NK-92 treated with Interleukin-12 subunit alpha and Interleukin-12 subunit beta, amount 100 ng/mL, for 24 hours (cell line): ENCODE measurements around the gene MYOZ1.

Source experiments
- DNase-seq: peaks from one replicate; lab custom pipeline; 2025; lab: John Stamatoyannopoulos, UW

Gene MYOZ1

DNA sequence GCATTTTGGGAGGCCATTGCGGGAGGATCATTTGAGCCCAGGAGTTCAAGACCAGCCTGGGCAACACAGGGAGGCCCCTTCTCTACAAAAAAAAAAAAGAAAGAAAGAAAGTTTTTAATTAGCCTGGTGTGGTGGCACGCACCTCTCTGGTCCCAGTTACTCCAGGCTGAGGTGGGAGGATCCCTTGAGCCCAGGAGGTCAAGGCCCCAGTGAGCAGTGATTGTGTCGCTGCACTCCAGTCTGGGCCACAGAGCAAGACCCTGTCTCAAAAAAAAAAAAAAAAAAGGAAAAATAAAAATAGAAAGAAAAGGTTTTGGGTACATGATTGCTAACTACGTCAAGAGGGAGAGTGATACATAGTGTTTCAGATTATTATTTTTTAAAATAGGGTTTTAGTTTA, 48.2 kb downstream of the MYOZ1 start:
- no peak for DNase-seq

DNA sequence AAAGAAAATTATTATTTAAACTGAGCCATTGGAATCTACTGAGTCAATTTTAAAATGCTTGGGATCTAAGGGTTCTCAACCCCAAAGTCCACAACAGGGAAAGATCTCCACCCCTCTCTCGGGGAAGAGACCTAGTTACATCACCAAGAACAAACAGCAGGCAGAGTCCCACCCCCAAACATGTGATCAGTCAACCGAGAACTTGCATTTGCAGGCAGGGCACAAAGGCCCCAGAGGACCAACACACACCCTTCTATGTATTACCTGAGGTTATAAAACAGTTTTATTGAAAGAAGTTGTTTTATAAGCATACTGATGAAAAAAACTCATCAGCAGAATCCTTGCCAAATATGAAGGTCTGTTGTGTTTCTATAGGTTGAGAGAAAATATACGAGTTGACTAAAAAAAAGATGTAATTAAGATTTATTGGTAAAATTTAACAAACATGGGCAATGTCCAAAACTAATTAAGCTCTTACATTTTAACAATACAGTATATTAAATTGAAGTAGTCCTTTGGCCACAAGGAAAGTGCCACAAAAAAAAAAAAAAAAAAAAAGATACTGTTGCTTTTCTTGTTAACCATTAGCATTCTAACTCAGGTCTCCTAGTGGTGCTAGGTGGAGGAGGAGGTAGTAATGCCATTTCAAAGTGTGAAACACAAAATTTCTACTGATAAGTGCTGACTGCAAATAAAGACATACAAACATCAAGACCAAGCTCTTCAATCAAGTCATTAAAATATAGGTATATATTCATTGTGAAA, 49.2 kb downstream of the MYOZ1 start:
- no peak for DNase-seq

DNA sequence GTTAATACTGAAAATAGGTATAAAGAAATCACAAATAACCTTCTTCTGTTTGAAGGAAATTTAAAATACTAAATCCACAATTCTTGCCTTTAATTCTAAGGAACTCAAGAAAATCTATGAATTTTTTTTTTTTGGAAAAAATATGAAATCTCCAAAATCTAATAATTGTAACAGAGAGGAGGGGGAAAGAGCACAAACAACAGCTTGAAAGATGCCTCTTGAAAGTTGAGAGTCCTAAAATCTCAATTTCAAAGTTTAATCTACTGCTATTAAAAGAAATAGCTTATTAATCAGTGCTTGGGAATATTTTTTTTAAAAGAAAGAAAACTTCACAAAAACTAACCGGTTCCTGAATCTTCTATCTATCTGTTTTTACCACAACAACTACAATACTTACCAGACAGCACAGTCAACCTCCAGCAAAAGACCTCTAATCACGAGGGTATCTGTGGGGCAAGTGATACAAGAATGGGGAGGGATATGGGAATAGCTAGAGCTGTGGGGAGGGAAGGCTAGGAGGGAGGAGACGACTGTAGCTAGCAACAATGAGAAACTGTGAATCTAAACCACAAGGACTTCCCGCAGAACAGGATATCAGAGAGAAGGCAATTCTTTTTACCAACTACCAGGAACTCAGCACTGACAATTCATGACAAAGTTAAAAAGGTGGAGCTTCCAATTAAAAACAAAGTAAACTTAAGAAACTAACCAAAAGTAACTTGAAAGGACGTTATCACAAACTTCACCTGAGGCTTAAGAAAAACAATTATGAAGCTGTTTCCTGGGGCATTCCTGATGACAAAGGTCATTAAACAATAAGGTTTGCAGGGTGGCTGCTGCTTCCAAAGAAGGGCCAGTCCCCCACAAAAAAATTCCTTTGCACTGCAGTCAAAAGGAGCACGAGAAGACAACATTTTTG, 50.1 kb downstream of the MYOZ1 start, which contains the start of gene USP54:
TSS of gene USP54 (minus strand) at position 462 of the 919 bp plus-strand sequence. CDS start 15,684 bp downstream, outside the sequence.
- no peak for DNase-seq

DNA sequence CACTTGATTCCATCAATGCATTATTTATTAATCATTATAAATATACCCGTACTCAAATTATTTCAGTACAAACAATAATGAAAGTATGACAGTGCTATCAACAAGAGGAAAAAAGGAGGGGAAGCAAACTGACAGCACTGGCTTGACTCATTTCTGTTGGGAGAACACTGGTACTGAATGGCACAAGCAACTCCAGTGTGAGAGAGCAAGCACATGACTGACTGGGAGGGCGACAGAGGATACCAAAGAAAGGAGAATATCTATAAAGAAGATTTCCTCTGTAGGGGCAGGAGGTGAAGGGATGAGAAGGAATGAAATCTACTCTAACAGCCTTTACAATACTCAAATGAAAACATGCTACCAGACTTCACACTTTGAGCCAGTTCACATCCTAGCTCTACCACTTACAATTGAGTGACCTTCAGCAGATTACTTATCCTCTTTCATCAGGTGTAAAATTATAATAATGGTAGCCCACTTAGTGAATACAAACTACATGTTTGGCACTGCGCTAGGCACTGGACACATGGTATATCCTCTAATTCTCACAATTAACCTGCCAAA, 51.6 kb downstream of the MYOZ1 start:
- DNase-seq, result no peak

DNA sequence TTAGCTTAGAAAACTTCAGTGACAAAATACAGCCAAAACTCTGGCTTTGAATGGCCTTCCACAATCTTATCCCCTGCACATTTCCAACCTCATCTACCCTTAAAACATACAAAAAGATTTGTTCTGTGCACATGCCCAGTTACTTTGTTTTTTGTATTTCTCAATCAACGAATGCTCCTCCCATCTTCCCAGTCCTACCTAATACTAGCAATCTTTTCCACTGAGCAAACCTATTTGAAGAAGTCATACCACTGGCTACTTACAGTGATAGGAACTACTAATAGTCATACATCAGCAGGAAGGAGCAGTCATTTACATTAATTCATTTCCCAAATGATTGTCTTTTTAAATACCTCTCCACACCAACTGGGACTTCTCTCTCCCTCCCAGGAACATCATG, 52.6 kb downstream of the MYOZ1 start:
- DNase-seq, result no peak

DNA sequence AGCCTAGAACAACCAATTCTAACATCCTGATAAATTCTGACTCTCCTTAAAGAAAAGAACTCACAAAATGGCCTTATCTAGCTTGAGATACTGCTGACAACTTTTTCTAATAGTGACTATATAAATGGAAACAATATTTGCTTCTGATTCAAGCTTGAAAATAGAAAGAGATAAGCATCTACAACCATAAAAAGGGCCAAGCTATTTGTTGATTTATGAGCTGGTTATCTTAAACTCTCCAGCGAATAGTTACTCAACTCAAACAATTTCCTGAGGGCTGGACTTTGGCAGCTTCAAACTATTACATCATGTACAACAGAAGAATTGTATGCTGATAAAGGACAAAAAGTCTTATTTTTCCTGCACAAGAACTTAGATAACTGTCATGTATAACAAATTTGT, 54.7 kb downstream of the MYOZ1 start:
- no peak for DNase-seq

DNA sequence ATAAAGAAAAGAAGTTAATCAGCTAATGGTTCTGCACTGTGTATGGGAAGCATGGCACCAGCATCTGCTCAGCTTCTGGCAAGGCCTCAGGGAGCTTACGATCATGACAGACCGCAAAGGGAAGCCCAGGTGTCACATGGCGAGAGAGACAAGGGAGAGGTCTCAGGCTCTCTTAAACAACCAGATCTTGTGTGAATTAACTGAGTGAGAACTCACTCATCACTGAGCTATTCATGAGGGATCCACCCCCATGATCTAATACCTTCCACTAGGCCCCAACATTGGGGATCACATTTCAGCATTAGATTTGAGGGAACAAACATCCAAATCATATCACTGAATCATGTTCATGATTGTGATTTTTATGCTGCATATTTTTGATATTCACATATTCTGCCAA, 55.9 kb downstream of the MYOZ1 start:
- no peak for DNase-seq

DNA sequence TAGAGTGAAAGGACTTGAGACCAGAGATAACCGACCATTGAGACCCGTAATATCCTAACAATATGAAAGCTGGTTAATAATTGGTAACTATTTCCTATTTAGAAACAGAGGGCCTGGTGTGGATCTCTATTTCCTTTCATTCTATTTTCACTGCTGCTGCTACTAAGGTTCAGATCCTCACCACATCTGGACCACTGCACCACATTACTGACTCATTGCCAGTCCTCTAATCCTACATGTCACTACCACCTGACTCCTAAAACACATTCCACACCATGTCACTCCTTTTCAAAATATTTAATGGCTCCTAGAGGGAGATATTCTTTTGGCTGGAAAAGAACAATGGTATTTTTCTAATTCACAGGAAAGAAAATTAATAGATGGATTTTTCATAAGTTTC, 56.5 kb downstream of the MYOZ1 start:
- no peak for DNase-seq

DNA sequence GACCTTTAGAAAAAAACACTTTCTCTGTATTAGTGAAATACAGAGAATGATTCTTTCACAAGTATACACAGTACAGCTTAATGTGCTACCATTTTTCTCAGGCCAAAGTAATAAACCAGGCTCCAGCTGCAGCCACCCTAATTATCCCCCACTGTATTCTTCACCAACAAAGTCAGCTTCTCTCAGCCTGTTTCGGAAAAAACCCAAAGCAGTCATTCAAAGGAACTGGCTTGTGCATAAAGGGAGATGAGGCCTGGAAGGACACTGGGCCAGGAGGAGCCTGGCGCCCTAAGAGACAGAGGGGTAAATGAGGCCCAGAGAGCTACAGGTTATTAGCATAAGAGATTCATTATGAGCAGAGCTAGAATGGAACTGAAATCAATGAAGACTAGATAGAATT, 59.4 kb downstream of the MYOZ1 start:
- DNase-seq, result no peak
